Activated naive CD4-positive, alpha-beta T cell treated with anti-CD3 and anti-CD28 coated beads, Interleukin-2, amount 10 ng/mL, durations not matched to agents 7 days and 5 days (primary cell): ENCODE results near the gene TARBP1.

ENCODE experiments used
- CTCF ChIA-PET: fragments of 350-600 bp; sonication (Branson Sonifier 250); formaldehyde crosslinking; loops from one replicate; lab custom pipeline; 2021; ENCODE audit warnings: antibody characterized with exemption; lab: Charles Lee
- DNase-seq: peaks from one replicate; pipeline ENCODE4 v3.0.0-alpha.2; 2020
- H3K27ac Mint-ChIP-seq: one replicate; pipeline ENCODE4 v1.8.0; 2021; ENCODE audit warnings: mild to moderate bottlenecking, moderate library complexity, mixed read lengths
- H3K27me3 Mint-ChIP-seq: one replicate; pipeline ENCODE4 v1.8.0; 2021; ENCODE audit warnings: mild to moderate bottlenecking, mixed read lengths
- H3K36me3 Mint-ChIP-seq: one replicate; pipeline ENCODE4 v1.8.0; 2021; ENCODE audit warnings: mixed read lengths
- H3K4me1 Mint-ChIP-seq: one replicate; pipeline ENCODE4 v1.8.0; 2021; ENCODE audit warnings: mixed read lengths
- H3K4me3 Mint-ChIP-seq: one replicate; pipeline ENCODE4 v1.8.0; 2021; ENCODE audit warnings: mild to moderate bottlenecking, moderate library complexity, mixed read lengths
- H3K9me3 Mint-ChIP-seq: one replicate; pipeline ENCODE4 v1.8.0; 2021; ENCODE audit warnings: mixed read lengths

Gene TARBP1

DNA sequence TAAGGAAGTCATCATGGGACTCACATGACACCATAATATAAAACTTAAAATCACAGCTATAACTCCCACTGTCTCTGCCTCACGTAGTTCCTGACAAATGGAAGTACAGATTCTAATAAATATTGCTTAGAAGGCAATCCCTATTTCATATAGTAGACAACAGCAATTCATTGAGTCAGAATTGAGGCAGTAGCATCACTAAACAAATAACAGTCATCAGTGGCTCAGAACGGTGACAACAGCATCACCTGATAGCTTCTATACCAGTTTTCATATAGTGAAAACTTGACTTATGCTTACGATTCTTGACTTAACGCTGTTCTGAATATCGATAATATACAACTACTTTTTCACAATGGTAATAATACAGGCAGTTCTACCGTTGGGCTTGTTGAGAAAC lies 12.0 kb downstream of the TARBP1 start:
- peaks cover 12% of the 10 kb centered on the region for H3K4me1 Mint-ChIP-seq
- CTCF ChIA-PET: interaction anchor here (1.2 kb wide), 1 partner anchor 58 kb away, joined by 6 read pairs; no protein-coding TSS in a partner anchor
- no peaks in the 10 kb centered on the region for H3K27me3 Mint-ChIP-seq
- no peak overlapping the region for H3K4me3 Mint-ChIP-seq
- H3K9me3 Mint-ChIP-seq: no peaks in the 10 kb centered on the region
- H3K27ac Mint-ChIP-seq: no peak overlapping the region
- DNase-seq: no peak
- H3K36me3 Mint-ChIP-seq: peaks cover 50% of the 10 kb centered on the region

DNA sequence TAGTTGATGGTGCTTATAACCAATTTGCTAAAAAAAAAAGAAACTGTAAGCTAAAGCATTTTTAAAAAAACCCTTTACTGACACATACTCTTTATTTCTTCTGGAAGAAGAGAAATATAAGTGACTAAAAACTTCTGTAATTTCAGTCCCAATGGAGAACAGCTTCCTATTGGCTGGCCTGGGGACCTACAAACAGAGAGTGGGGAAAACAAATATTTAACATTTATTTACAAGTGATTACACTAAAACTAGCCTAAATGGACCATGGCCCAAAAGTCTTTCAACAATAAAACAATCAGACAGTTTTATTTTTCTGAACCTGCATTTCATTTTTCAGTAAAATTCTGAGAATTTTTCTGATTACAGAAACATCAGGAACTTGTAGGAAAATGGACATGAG lies 15.2 kb downstream of the TARBP1 start:
- peaks cover 52% of the 10 kb centered on the region for H3K36me3 Mint-ChIP-seq
- H3K4me3 Mint-ChIP-seq: no peak overlapping the region
- H3K4me1 Mint-ChIP-seq: peaks cover 12% of the 10 kb centered on the region
- H3K27ac Mint-ChIP-seq: no peak overlapping the region
- H3K27me3 Mint-ChIP-seq: no peaks in the 10 kb centered on the region
- H3K9me3 Mint-ChIP-seq: no peaks in the 10 kb centered on the region
- CTCF ChIA-PET: interaction anchor here (0.6 kb wide), 1 partner anchor 519 kb away, joined by 3 read pairs; no protein-coding TSS in a partner anchor
- DNase-seq: no peak

- CTCF ChIA-PET: no interaction called here
- Mint-ChIP-seq H3K36me3 (peaks cover 39% of the 10 kb centered on the region), H3K27me3 (no peaks in the 10 kb centered on the region), H3K4me1 (no peaks in the 10 kb centered on the region), H3K4me3 (no peak overlapping the region), H3K9me3 (no peaks in the 10 kb centered on the region), H3K27ac (no peak overlapping the region)
- no peak for DNase-seq
Observed at GRCh38 chr1:234460652-234461051, 18.3 kb downstream of the TARBP1 start.

DNA sequence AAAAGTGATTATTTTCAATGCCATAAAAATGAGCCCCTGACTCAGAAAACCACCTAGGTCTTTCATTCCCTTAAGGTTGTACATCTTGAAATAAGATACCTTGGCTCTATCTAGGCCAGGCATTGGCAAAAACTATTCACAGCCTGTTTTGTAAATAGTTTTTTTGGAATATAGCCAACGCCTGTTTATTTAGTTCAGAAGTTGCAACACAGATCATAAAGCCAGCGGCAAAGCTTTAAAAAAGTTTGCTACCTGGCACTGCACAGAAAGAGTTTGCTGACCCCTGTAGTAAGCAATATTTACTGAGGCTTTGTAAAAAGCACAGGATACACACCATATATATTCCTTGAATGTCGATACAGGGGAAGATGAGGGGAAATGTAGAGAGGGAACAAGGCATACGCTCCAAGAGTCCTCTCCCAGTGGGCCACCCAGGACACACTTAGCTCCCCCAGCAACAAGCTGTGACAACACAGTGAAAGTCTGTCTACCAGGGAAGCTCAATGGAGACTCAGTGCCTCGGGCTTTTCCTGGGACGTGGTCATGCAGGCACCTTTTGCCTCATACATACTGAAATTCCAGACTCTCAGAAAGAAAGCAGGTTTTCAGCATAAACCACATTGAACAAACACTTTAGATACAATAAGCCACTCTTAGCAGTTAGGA lies 20.5 kb downstream of the TARBP1 start:
- DNase-seq: no peak
- H3K9me3 Mint-ChIP-seq: no peaks in the 10 kb centered on the region
- no peaks in the 10 kb centered on the region for H3K27me3 Mint-ChIP-seq
- H3K27ac Mint-ChIP-seq: no peak overlapping the region
- no peak overlapping the region for H3K4me3 Mint-ChIP-seq
- peaks cover 31% of the 10 kb centered on the region for H3K36me3 Mint-ChIP-seq
- no peaks in the 10 kb centered on the region for H3K4me1 Mint-ChIP-seq
- CTCF ChIA-PET: no interaction called here

- peaks cover 20% of the 10 kb centered on the region for H3K36me3 Mint-ChIP-seq
- CTCF ChIA-PET: no interaction called here
Observed at GRCh38 chr1:234454926-234455325, 24.1 kb downstream of the TARBP1 start.

DNA sequence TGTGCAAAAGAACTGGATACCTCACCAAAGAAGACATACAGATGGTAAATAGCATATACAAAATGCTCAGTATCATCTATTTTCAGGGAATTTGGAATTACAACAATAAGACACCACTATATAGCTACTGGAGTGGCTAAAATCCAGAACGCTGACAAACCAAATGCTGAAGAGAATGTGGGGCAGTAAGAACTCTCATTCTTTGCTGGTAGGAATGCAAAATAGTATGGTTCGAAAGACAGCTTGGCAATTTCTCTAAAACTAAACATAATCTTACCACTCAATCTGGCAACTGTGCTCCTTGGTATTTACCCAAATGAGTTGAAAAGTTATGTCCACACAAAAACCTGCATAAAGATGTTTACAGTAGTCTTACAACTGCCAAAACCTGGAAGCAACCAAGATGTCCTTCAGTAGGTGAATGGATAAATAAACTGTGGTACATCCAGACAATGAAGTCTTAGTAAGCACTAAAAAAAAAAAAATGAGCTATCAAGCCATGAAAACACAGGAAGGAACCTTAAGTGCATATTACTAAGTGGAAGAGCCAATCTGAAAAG lies 26.5 kb downstream of the TARBP1 start:
- H3K4me3 Mint-ChIP-seq: no peak overlapping the region
- DNase-seq: no peak
- CTCF ChIA-PET: no interaction called here
- no peaks in the 10 kb centered on the region for H3K9me3 Mint-ChIP-seq
- H3K36me3 Mint-ChIP-seq: peaks cover 24% of the 10 kb centered on the region
- no peak overlapping the region for H3K27ac Mint-ChIP-seq
- H3K4me1 Mint-ChIP-seq: no peaks in the 10 kb centered on the region
- H3K27me3 Mint-ChIP-seq: no peaks in the 10 kb centered on the region

More at GRCh38 chr1:234454926-234455325, 24.1 kb downstream of the TARBP1 start:
- DNase-seq: no peak
- no peak overlapping the region for H3K4me3 Mint-ChIP-seq
- H3K27ac Mint-ChIP-seq: no peak overlapping the region
- H3K9me3 Mint-ChIP-seq: no peaks in the 10 kb centered on the region
- no peaks in the 10 kb centered on the region for H3K27me3 Mint-ChIP-seq
- H3K4me1 Mint-ChIP-seq: no peaks in the 10 kb centered on the region

DNA sequence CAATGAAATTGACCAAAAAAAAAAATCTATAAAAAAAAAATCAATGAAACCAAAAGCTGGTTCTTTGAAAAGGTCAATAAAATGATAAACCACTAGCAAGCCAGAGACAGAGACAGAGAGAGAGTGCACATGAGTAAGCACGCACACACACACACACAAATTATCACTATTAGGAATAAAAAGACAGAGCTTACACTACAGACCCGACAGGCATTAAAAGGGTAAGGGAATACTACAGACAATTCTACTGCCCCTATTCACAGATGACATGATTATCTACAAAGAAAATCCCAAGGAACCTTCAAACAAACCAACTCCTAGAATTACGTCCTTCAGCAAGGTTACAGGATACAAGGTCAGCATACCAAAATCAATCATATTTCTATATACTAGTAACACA lies 38.6 kb downstream of the TARBP1 start:
- H3K27me3 Mint-ChIP-seq: no peaks in the 10 kb centered on the region
- CTCF ChIA-PET: no interaction called here
- no peak overlapping the region for H3K4me3 Mint-ChIP-seq
- peaks cover 6% of the 10 kb centered on the region for H3K9me3 Mint-ChIP-seq
- H3K27ac Mint-ChIP-seq: no peak overlapping the region
- DNase-seq: no peak
- H3K36me3 Mint-ChIP-seq: peaks cover 51% of the 10 kb centered on the region
- no peaks in the 10 kb centered on the region for H3K4me1 Mint-ChIP-seq

- Mint-ChIP-seq H3K4me1 (no peaks in the 10 kb centered on the region), H3K27ac (no peak overlapping the region), H3K36me3 (peaks cover 51% of the 10 kb centered on the region), H3K27me3 (no peaks in the 10 kb centered on the region), H3K4me3 (no peak overlapping the region), H3K9me3 (peaks cover 6% of the 10 kb centered on the region)
- no peak for DNase-seq
- CTCF ChIA-PET: no interaction called here
Observed at GRCh38 chr1:234438579-234438978, 40.4 kb downstream of the TARBP1 start.

GRCh38 chr1:234437423-234438171 lies 41.4 kb downstream of the TARBP1 start:
- peaks cover 53% of the 10 kb centered on the region for H3K36me3 Mint-ChIP-seq
- peaks cover 6% of the 10 kb centered on the region for H3K9me3 Mint-ChIP-seq
- H3K27me3 Mint-ChIP-seq: no peaks in the 10 kb centered on the region
- no peaks in the 10 kb centered on the region for H3K4me1 Mint-ChIP-seq
- no peak for DNase-seq
- no peak overlapping the region for H3K27ac Mint-ChIP-seq
- CTCF ChIA-PET: interaction anchor here (0.8 kb wide), 1 partner anchor 16 kb away, joined by 3 read pairs; no protein-coding TSS in a partner anchor
- H3K4me3 Mint-ChIP-seq: no peak overlapping the region

DNA sequence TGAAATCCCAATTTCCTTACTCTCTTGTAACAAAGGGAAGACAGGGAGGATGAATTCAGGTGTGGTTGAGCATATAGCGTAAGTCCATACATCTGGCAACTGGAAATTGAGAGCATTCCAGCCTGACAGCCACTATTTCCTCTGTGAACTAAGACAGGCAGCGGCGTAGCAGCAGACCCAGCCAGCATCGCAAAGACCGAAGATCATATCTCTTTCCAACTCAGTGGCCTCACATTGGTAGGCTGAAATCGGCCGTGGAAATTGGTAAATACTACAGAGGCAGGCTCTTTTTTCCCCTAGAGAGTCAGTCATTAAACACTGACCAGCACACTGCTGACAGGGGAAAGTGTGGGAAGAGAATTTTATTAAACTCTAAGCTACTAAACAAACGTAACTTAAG lies 43.4 kb downstream of the TARBP1 start:
- DNase-seq: no peak
- H3K4me1 Mint-ChIP-seq: no peaks in the 10 kb centered on the region
- H3K27ac Mint-ChIP-seq: no peak overlapping the region
- H3K9me3 Mint-ChIP-seq: peaks cover 6% of the 10 kb centered on the region
- peaks cover 52% of the 10 kb centered on the region for H3K36me3 Mint-ChIP-seq
- H3K27me3 Mint-ChIP-seq: no peaks in the 10 kb centered on the region
- no peak overlapping the region for H3K4me3 Mint-ChIP-seq
- CTCF ChIA-PET: interaction anchor here (0.7 to 1.2 kb wide), 2 partner anchors 14 to 183 kb away, joined by 3 read pairs; no protein-coding TSS in a partner anchor

DNA sequence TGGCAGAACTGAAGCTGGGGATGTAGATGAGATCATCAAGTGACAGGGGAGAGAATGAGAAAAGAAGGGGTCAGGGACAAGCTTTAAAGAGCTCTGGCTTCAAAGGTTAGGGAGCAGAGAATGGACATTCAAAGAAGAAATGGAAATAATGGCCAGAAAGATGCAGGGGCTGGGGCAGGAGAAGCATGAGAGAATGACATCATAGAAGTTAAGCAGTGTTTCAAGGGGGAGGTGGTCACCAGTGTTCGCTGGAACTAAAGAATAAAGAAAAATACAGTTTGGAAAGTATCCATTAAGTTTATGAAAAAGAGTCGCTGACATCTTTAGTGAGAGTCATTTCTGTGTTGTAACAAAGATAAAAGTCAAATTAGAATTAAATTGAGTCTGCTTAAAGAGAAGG lies 44.3 kb downstream of the TARBP1 start:
- H3K36me3 Mint-ChIP-seq: peaks cover 47% of the 10 kb centered on the region
- H3K9me3 Mint-ChIP-seq: no peaks in the 10 kb centered on the region
- H3K27me3 Mint-ChIP-seq: no peaks in the 10 kb centered on the region
- no peak overlapping the region for H3K27ac Mint-ChIP-seq
- no peak for DNase-seq
- H3K4me3 Mint-ChIP-seq: no peak overlapping the region
- CTCF ChIA-PET: no interaction called here
- H3K4me1 Mint-ChIP-seq: peaks cover 6% of the 10 kb centered on the region

GRCh38 chr1:234433563-234434285 lies 45.3 kb downstream of the TARBP1 start:
- no peak overlapping the region for H3K4me3 Mint-ChIP-seq
- no peaks in the 10 kb centered on the region for H3K27me3 Mint-ChIP-seq
- CTCF ChIA-PET: no interaction called here
- H3K36me3 Mint-ChIP-seq: peaks cover 46% of the 10 kb centered on the region
- DNase-seq: no peak
- no peaks in the 10 kb centered on the region for H3K9me3 Mint-ChIP-seq
- H3K4me1 Mint-ChIP-seq: peaks cover 6% of the 10 kb centered on the region
- no peak overlapping the region for H3K27ac Mint-ChIP-seq

GRCh38 chr1:234431255-234431654 lies 47.7 kb downstream of the TARBP1 start:
- H3K27ac Mint-ChIP-seq: no peak overlapping the region
- CTCF ChIA-PET: interaction anchor here (0.6 kb wide), 1 partner anchor 106 kb away, joined by 3 read pairs; no protein-coding TSS in a partner anchor
- H3K4me3 Mint-ChIP-seq: no peak overlapping the region
- H3K9me3 Mint-ChIP-seq: no peaks in the 10 kb centered on the region
- H3K4me1 Mint-ChIP-seq: peaks cover 6% of the 10 kb centered on the region
- no peaks in the 10 kb centered on the region for H3K27me3 Mint-ChIP-seq
- H3K36me3 Mint-ChIP-seq: peaks cover 48% of the 10 kb centered on the region
- no peak for DNase-seq

DNA sequence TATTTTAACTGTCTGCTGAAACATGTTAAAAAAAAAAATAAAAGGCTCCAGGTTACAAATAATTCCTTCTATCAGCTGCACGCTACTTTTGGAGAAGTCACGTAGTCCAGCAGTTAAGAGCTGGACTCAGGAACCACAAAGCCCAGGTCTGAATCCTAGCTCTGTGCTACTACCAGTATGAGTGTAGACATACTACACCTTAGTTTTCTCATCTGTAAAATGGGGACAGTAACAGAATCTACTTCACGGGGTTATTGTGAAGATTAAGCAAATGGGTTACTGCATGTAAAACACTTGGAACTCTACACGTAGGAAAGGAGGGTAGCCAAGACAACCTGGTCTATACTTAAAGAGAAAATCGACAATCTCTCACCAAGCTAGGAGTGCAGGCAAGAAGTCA lies 48.3 kb downstream of the TARBP1 start:
- no peak overlapping the region for H3K4me3 Mint-ChIP-seq
- H3K4me1 Mint-ChIP-seq: peaks cover 6% of the 10 kb centered on the region
- no peak overlapping the region for H3K27ac Mint-ChIP-seq
- no peak for DNase-seq
- CTCF ChIA-PET: interaction anchor here (1.2 kb wide), 1 partner anchor 35 kb away, joined by 3 read pairs; no protein-coding TSS in a partner anchor
- peaks cover 51% of the 10 kb centered on the region for H3K36me3 Mint-ChIP-seq
- H3K9me3 Mint-ChIP-seq: no peaks in the 10 kb centered on the region
- H3K27me3 Mint-ChIP-seq: no peaks in the 10 kb centered on the region
